ENCODE results near the gene HOXB13. TPM values are rescaled to one million over a fixed set of nuclear protein-coding genes. Genes with fewer than 3 reads are reported as not detected.

Gene HOXB13
- total and polyA plus RNA-seq, 2 donors from 2014 or later = not detected

DNA sequence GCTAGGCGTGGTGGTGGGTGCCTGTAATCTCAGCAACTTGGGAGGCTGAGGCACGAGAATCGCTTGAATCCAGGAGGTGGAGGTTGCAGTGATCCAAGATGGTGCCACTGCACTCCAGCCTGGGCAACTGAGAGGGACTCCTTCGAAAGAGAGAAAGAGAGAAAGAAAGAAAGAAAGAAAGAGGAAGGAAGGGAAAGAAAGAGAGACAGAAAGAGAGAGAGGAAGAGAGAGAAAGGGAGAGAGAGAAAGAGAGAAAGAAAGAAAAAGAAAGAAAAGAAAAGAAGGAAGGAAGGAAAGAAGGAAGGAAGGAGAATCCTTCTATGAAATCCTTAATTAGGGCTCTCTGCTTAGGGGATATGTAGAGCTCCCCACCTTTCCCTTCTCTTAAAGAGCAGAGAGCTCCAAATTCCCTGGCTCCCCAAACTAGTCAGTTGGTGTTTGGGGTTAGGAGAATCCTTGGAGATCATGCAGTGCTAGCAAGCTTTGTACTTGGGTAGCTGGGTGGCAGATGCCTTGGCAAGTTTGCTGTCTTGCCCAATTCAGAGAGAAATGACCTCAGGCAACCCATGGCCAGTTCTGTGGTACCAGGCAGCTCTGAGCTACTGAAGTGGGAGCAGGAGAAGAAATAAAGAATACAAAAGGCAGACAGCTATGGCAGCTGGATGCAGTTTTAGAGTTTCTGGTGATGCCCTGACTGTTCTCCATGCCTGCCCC, 8.9 kb upstream of the HOXB13 start:
- FAIRE-seq = no peak

DNA sequence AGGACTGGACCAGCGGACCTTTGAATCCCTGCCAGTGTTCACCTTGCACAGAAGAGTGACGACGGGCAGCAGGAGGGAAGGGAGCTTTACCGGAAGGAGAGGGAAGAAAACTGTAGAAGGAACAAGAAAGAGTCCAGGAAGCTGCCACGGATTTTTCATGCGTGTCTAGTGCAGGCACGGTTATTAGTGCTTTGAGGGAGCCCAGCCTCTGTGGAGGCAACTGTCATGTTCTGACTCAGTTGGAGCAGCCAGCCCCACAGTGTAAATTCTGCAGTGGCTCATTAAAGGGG, 6.5 kb upstream of the HOXB13 start:
- no peaks in the 10 kb centered on the region for H3K4me1 ChIP-seq (ENCODE audit: control insufficient read depth in 2 of 3, insufficient read depth in 2 of 3, low read depth in 1 of 3, low read length in 3 of 3)
- DNase-seq (no peak), FAIRE-seq (no peak)
- no peak overlapping the region for H3K4me3 ChIP-seq (ENCODE audit: low read length in 3 of 3)
- intact Hi-C loops (cut with DNase I) = no loop called here
- no peak overlapping the region for H3K27ac ChIP-seq (ENCODE audit: low read depth in 2 of 2, low read length in 2 of 2)
- TF ChIP-seq, protein P1, sequence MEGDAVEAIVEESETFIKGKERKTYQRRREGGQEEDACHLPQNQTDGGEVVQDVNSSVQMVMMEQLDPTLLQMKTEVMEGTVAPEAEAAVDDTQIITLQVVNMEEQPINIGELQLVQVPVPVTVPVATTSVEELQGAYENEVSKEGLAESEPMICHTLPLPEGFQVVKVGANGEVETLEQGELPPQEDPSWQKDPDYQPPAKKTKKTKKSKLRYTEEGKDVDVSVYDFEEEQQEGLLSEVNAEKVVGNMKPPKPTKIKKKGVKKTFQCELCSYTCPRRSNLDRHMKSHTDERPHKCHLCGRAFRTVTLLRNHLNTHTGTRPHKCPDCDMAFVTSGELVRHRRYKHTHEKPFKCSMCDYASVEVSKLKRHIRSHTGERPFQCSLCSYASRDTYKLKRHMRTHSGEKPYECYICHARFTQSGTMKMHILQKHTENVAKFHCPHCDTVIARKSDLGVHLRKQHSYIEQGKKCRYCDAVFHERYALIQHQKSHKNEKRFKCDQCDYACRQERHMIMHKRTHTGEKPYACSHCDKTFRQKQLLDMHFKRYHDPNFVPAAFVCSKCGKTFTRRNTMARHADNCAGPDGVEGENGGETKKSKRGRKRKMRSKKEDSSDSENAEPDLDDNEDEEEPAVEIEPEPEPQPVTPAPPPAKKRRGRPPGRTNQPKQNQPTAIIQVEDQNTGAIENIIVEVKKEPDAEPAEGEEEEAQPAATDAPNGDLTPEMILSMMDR (IDR thresholded peaks at IDR 0.05; ENCODE audit: borderline replicate concordance, extremely low read depth, insufficient read depth) = no peak
- no peak overlapping the region for H3K9ac ChIP-seq (ENCODE audit: low read length in 3 of 3)
- H3K27me3 ChIP-seq (ENCODE audit: control insufficient read depth, insufficient read depth, low read length) = peaks cover 90% of the 10 kb centered on the region
- H3K36me3 ChIP-seq (ENCODE audit: control insufficient read depth in 2 of 3, insufficient read depth in 3 of 3, low read length in 3 of 3) = no peaks in the 10 kb centered on the region
- H3K9me3 ChIP-seq (ENCODE audit: control insufficient read depth in 2 of 3, insufficient read depth in 1 of 3, low read length in 3 of 3) = no peaks in the 10 kb centered on the region

More for the DNA sequence above, 8.9 kb upstream of the HOXB13 start:
- TF ChIP-seq, protein P1 (IDR thresholded peaks at IDR 0.05; ENCODE audit: borderline replicate concordance, extremely low read depth, insufficient read depth) = no peak
- no peaks in the 10 kb centered on the region for H3K4me1 ChIP-seq (ENCODE audit: control insufficient read depth in 2 of 3, insufficient read depth in 2 of 3, low read depth in 1 of 3, low read length in 3 of 3)
- intact Hi-C loops (cut with DNase I) = no loop called here
- no peak overlapping the region for H3K4me3 ChIP-seq (ENCODE audit: low read length in 3 of 3)
- H3K36me3 ChIP-seq (ENCODE audit: control insufficient read depth in 2 of 3, insufficient read depth in 3 of 3, low read length in 3 of 3) = no peaks in the 10 kb centered on the region
- no peak overlapping the region for H3K9ac ChIP-seq (ENCODE audit: low read length in 3 of 3)
- peaks cover 82% of the 10 kb centered on the region for H3K27me3 ChIP-seq (ENCODE audit: control insufficient read depth, insufficient read depth, low read length)
- H3K9me3 ChIP-seq (ENCODE audit: control insufficient read depth in 2 of 3, insufficient read depth in 1 of 3, low read length in 3 of 3) = no peaks in the 10 kb centered on the region
- no peak for DNase-seq
- no peak overlapping the region for H3K27ac ChIP-seq (ENCODE audit: low read depth in 2 of 2, low read length in 2 of 2)

DNA sequence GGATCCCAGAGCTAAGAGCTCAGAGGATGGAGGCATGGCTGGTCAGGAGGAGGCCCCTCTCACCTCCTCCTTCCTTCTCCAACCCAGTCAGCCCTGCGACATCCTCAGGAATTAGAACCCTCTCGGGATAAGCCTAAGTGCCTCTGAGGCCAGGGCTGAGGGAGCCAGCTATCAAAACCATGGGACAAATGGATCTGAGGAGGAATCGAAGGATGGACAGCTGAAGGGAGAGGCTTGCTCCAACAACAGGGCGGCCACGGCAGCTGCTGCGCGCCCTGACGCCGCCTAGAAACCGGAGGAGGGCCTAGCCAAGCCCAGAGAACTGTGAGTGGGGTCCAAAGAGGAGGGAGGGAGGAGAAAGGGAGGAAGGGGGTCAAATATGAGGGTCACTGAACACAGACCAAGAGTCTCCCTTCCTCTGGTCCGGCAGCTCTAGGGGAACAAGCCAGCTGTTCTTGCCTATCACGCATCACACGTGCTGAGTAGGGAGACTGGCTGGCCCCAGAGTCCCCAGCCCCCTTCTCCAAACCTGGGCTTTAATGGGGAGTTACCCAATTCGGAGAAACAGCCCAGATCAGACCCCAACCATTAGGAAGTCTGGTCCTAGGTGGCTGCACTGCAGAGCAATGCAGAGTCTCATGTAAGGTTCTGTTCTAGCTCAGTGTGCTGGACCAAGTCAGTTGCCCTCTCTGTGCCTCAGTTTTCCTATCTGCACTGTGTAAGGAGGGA, 5.9 kb upstream of the HOXB13 start:
- Histone ChIP-seq H3K4me3 (ENCODE audit: low read length in 3 of 3) (no peak overlapping the region), H3K9ac (ENCODE audit: low read length in 3 of 3) (no peak overlapping the region), H3K36me3 (ENCODE audit: control insufficient read depth in 2 of 3, insufficient read depth in 3 of 3, low read length in 3 of 3) (no peaks in the 10 kb centered on the region), H3K27me3 (ENCODE audit: control insufficient read depth, insufficient read depth, low read length) (peaks cover 92% of the 10 kb centered on the region), H3K4me1 (ENCODE audit: control insufficient read depth in 2 of 3, insufficient read depth in 2 of 3, low read depth in 1 of 3, low read length in 3 of 3) (no peaks in the 10 kb centered on the region), H3K27ac (ENCODE audit: low read depth in 2 of 2, low read length in 2 of 2) (no peak overlapping the region), H3K9me3 (ENCODE audit: control insufficient read depth in 2 of 3, insufficient read depth in 1 of 3, low read length in 3 of 3) (no peaks in the 10 kb centered on the region)
- FAIRE-seq = no peak
- DNase-seq = peak in 1 of 5 donors; percentile 52
- TF ChIP-seq, protein P1 (IDR thresholded peaks at IDR 0.05; ENCODE audit: borderline replicate concordance, extremely low read depth, insufficient read depth) = no peak
- intact Hi-C loops (cut with DNase I) = no loop called here
